EL (cell line): ENCODE measurements around the gene CNTNAP2.

Experiments
- DNase-seq: peaks from one replicate; pipeline ENCODE4 v3.0.0-alpha.2; 2016

The CNTNAP2 gene

DNA sequence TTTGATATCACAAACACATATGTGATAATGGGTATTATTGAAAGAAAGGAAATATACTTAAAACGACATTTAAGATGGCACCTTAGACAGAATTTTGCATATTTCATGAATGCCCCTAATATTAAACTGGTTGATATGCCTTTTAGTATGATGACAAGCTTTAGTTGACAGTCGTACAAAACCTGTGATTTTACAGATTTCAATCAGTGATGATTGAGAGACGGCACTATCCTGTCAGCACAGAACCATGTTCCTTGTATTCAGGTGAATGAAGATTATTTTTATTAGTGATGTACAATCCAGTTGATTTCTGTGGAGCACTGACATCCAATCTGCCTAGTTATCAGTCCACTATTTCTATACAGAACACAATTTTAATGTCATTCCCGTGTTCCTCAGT lies 333.0 kb downstream of the CNTNAP2 start:
- no peak for DNase-seq

DNA sequence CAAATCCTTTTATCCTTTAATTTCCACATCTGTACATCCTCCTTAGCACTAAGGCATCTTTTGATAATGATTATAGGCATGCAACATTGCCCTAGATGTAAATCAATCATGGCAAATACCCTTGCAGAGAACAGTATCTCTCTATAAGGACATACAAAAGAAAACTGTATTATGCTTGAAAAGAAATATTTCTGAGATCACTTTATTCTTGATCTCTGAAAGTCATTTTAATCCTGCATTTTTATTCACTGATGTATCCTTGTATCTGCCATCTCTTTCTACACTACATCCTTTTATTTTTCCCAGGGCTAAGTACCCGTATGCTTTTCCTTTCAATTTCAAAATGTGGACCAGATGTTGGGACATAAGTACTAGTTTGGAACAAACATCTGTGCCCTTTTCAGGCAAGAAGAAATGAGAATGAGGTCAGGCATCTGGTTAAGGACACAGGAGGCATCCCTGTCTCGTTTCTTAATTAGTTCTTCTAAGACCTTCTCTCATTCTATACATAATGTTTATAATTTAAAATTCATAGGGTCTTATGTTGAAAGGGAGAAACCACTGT lies 338.6 kb downstream of the CNTNAP2 start:
- DNase-seq = no peak

DNA sequence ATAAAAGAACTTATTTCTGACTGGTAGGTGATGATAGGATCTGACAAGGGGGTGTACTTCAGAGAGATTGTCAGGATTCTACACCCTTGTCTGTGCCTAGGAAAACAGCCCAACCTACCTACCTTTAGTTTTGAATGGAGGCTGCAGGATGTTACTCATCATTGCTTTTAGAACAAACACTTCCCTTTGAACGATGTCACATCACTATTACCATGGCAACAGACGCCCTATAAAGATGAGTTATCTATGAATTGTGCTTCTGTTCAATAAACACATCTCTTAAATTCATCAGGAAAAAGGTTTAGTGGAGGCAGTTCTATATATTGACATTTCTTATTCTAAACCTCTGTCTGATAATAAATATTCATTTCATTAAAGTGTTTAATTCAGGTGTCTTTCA lies 362.4 kb downstream of the CNTNAP2 start:
- no peak for DNase-seq

DNA sequence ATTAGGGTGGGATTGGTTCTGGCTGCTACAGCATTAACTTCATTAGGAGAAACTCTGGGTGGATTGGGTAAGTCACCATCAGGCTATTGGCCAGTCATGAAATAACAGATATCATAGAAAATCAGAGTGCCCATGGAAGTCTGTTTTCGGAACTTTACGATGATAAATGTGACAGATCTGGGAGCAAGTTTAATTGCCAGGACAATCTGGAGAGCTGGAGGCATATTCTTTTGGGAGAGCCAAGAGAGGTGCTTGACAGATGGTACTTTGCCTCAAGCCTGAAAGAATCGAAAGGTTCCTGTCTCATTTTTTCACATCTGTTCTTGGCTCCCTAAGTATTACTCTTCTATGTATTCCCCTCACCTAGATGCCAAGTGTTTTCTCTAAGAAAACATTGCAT lies 369.9 kb downstream of the CNTNAP2 start:
- DNase-seq = no peak

DNA sequence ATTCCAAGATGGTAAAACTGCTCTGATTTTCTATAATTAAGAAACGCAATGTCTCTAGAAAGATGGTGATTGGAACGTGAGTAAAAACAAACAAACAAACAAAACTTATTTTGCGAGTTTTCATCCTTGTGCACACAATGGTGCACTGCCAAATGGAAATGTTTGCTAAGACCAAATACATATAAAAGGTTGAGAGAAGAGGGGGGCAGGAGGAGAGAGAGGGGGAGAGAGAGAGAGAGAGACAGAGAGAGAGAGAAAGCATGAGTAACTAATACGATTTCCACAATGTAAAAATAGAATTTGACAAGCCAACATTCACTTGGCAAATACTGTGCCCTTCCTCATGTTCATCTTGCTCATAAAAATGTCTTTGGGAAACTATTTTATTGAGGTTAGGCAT lies 375.4 kb downstream of the CNTNAP2 start:
- DNase-seq = no peak

DNA sequence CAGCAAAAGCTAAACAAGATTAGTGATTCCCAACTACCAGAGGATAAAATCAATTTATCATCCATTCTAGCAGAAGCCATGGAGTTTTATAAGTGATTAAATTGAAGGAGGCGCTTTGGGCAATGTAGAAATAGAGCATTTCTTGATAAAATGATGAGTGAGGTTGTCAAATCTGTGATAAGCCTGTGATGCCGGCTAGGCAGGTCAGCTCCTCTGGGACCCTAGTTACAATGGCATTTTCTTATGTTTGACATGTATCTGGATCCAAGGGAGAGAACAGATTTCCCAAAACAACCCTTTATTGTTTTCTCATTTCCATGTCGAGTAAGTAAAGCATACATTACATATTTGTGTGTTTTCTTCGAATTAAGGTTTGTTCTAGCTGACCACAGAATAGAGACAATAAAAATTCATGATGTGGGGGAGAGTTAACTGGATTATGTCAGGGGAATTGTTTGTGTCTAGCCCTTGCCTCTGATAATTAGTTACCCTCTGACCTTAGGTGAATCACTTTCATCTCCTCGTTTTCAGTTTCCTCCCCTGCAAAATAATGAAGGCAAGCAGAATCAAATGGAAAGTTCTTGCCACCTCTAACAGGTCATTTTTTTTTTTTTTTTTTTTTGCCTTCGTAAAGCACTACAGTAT lies 378.5 kb downstream of the CNTNAP2 start:
- DNase-seq = no peak

DNA sequence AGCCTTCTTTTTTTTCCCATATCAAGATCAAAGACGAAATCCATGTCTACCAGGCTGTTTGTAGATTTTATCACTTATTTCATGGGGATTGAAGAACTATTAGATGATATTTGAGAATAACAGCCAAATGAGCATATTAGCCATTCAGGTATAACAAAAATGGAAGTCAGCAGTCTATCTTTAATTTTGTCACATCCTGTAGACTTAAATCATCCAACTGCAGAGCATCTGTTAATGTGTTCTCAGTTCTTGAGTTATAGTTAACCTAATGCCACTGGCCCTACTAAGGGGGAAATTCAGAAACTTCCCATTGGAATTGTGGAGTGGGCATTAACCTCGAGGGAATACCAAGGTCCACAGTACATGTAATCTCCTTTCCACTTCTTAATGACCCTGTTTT lies 380.1 kb downstream of the CNTNAP2 start:
- no peak for DNase-seq

DNA sequence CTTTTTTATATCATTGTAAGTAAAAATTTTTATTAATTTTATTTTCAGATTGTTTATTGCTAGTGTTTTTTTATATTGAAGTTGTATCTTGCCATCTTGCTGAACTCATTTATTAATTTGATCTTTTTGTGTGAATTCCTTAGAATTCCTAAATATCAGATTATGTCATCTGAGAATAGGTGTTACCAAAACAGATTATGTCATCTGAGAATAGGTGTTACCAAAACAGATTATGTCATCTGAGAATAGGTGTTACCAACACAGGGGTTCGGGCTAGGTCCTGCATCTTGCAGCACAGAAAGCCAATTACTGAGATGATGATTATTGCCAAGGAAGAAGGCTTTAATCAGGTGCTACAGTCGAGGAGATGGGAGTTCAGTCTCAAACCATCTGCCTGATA lies 383.4 kb downstream of the CNTNAP2 start:
- DNase-seq = no peak

DNA sequence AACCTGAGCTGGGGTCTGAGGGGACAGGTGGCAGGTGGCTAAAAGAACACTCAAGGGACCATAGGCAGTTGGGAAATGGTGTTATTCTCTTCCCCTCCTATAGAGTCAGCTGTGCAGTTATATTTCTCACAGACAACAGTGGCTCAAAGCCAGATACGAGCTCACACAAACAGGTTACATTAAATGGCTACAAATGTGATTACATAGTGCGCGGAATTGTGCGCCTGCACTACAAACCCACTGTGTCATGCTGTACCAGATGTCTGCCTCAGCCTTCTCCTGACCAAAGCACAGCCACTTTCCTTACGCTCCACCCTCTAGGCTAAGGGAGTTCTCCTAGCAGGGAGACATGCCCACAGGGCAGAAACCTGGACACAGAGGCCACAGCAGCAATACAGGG lies 387.2 kb downstream of the CNTNAP2 start:
- DNase-seq = no peak

DNA sequence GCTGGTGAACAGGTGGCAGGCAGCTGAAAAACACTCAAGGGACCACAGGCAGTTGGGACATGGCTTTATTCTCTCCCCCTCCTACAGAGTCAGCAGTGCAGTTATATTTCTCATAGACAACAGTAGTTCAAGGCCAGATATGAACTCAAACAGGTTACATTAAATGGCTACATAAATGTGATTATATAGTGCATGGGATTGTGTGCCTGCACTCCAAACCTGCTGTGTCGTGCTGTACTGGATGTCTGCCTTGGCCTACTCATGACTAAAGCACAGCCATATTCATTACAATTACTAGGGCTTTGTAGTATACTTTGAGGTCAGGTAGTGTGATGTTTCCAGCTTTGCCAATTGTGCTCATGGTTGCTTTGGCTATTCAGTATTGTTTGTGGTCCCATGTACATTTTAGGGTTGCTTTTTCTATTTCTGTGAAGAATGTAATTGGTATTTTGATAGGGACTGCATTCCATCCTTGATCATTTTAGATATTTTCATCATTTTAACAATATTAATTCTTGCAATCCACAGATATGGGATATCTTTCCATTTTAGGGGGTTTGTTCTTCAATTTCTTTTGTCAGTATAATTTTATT lies 393.6 kb downstream of the CNTNAP2 start:
- DNase-seq = no peak

DNA sequence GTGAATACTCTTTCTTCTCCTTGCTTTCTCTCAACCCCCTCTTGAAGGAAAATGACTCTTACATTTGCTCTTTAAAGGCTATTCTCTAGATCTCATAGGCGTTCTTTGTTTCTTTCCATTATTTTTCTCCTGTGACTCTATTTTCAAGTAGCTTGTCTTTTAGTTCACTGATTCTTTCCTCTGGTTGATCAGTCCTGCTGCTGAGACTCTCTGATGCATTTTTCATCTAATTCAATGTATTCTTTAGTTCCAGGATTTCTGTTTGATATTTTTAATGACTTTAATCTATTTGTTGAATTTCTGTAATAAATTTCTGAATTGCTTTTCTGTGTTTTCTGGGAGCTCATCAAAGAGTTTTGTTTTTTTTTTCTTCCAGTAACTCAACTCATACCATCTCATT lies 397.7 kb downstream of the CNTNAP2 start:
- no peak for DNase-seq

DNA sequence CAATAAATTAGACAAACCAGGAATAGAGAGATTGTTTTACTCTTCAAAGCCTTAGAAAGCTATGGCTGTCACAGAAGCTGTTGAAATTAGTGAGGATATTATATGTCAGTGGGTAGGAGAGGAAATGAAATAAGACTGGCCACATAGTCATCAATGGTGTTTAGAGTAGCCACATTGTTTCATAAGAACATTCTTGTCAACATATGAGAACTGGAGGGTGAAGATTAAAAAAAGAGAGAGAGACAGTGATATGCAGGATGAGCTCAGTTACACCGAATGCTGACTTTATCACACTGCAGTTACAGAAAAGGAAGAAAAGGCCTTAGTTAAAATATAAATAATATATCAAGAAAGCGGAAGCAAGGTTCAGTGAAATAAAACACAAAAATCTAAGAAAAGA lies 412.0 kb downstream of the CNTNAP2 start:
- no peak for DNase-seq

DNA sequence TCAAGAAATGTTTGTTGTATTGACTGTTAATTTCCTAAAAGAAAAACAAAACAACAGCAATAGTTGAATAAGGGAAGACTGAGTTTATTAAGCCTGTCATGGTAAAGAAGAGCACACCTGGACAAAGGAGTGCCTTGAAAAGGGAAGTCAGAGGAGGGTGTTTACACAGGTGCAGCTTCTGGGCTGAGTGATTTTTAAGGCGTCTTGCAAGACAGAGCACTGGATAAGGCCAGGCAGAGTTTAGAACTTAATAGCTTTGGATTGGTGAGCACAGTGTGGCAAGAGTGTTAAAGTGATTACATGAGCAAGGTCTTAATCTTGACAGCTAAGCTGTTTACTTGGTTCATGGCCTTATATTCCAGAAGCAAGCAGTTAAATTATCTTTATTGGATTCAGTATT lies 423.2 kb downstream of the CNTNAP2 start:
- DNase-seq = no peak

DNA sequence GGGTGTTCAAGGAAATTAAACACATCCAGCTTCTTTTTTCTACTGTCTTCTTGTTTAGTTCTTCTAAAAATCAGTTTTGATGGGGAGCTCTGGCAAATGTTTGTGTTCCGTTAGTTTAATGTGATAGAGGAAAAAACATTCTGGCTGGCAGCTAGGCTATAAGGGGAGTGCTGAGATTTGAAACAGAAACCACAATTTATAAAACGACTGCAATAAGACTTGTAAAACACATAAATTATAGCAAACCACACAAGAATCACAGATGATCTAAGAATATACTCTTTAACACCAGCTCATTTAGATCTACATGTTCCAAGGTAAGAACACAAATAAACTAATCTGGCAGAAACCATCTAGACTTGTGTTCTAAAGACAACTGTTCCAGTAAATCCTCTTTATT lies 425.5 kb downstream of the CNTNAP2 start:
- no peak for DNase-seq

DNA sequence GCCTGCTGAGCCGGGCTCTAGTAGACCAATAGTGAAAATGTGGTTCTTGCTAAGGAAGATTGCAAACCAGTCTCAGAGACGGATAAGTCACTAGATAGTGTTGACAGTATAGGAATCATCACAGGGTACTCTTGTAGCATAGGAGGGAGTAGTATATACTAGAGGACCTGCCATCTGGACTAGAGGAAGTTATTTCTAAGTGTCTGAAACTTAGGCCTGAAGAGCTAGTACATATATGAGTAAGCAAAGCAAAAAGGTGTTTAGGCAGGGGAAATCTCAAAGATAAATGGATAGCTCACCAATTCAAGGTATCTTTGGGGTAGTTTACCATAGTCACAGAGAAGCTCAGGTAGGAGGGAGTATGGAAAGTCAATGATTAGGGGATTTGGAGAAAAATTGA lies 428.1 kb downstream of the CNTNAP2 start:
- DNase-seq = no peak

DNA sequence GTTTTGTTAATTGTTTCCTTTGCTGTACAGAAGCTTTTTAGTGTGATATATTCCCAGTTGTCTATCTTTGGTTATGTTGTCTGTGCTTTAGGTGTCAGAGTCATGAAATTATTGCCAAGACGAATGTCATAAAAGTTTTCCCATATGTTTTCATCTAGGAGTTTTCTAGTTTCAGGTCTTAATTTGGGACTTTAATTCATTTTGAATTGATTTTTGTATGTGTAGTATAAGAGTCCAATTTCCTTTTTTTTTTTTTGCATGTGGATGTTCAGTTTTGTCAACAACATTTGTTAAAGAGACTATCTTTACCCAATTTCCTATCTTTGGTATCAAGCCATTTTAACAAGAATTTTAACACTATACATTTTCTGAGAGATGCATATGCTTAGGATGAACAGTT lies 432.2 kb downstream of the CNTNAP2 start:
- DNase-seq = no peak

DNA sequence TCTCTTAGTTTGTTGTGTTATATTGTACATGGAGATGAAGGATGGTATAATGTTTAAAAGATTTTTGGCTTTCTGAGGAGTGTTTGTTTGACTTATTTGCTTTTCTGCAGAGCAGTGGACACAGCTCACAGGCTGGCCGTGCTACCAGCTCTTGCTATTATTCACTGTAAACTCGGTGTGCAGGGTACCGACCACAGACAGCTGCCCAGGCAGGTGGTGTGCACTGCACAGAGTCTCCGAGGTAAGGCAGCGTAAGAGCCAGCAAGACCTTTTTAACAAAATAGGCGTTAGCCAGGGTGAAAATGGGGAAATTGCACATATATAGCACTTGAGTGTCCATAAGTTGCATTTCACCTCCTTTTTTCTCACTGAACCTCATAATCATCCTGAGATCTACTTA lies 438.0 kb downstream of the CNTNAP2 start:
- DNase-seq = no peak

DNA sequence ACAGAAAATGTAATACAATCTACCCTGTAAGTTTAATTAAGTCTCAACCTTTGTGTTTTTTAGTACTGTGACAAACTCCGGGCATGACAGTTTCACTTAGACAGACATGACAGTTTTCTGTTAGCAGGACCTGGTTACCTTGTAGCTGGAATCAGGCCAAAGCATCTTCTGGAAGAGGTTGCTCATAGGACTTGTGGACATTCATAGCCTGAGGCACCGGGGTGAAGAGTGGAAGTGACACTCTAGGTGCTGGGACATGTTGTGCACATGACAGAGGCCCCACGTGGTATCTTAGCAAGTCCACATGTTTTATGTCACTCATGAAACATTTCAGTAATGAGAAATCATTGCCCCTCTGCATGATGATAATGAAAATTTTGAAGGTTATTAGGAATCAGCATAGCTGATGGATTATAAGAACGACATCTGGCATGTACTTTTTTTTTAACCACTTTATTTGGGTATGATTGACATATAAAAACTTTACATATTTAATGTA lies 441.4 kb downstream of the CNTNAP2 start:
- DNase-seq = no peak

DNA sequence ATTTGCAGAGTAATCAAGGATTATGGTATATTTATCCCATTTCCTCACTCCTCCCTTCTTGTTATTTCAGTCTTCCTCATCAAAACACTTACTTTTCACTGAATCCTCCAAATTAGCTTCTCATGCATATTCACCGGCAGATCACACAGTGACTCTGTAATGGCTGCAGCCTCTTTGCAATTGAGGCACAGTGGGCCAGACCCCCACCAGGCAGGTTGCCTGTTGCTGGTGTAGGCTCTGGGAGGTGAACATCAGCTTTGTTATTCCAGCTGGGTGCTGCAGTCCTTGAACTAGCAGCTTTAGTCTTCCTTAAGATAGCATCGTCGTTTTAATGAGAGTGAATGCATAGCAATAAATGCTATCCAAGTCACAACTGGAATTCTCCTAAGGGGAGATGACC lies 449.3 kb downstream of the CNTNAP2 start:
- no peak for DNase-seq

DNA sequence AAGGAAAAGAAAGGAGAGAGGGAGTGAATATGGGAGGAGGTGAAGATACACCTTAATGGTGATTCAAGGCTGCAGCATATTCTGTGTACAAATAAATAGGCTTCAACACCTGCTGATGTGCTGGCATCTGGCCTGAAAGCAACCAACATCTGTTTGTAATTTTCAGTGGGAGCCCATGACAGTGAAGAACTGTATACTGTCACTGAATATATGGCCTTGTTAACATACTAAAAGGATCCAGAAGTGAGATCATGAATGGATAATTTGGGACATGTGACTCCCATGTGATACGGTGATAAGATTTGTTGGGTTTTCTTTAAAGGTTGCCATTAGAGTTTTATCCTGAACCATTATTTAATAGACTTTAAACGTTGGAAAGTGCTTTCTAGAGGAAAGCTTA lies 459.3 kb downstream of the CNTNAP2 start:
- no peak for DNase-seq

DNA sequence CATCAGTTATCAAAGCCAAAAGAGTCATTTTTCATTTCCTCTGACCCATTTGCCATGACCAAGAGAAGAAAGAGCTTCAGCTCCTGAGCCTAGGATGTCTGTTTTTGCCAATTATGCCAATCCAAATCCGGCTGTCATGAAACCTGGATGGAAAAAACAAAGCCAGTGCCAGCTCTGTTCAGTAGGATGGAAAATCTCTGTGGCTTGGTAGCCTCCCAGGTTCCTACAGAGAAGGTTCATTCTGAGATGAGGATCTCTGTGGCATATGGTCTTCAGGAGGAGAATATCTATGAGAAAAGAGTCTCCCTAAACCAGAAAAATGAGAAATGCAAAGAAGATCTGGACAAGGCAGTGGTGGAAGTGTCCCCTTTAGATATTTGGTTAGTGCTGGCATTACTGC lies 475.4 kb downstream of the CNTNAP2 start:
- no peak for DNase-seq

DNA sequence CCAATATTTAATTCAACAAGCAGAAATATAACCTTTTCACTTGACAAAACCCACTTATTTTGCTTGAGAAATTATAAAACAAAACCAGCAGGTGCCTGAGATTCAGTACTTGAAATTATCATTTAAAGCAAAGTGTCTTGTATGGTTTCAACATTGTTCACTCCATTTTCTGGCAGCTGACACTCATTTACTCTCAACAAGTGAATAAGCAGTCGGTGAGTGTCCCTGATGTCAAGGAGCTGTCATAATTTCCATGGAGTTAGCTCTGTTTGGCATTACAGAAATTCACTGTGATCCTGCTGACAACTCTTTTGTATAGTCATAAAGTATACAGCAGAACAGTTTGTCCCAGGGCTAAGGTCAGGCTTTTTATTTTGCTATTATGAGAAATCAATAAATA lies 490.0 kb downstream of the CNTNAP2 start:
- DNase-seq = no peak

DNA sequence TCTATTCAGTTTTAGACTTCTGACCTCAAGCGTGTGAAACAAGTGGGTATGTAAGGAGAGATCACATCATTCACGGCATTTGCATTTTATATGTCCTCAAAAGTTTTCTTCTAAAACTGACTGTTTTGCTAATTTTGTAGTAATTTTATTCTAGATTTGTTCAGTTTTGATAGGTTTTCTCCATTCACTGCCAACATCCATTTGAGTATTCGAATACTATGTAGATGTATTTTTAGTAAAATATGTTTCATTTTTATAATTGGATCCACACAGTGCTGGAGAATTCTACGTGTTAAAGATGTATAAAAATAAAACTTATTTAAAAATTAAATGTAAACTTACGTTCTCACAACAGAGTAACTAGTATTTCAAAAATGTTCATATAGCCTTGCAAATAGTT lies 503.0 kb downstream of the CNTNAP2 start:
- no peak for DNase-seq

DNA sequence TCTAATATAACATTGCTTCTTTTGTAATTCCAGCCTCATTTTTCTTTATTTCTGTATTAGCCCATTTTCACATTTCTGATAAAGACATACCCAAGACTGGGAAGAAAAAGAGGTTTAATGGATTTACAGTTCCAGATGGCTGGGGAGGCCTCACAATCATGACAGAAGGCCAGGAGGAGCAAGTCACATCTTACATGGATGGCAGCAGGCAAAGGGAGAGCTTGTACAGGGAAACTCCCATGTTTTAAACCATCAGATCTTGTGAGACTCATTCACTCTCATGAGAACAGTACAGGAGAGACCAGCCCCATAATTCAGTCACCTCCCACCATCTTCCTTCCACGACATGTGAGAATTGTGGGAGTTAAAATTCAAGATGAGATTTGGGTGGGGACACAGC lies 510.3 kb downstream of the CNTNAP2 start:
- no peak for DNase-seq
